ENCODE measurements around the gene REG3G. TPM values are rescaled to one million over a fixed set of nuclear protein-coding genes. Genes with fewer than 3 reads are reported as not detected.
A peak's percentile ranks its signal among the peaks of the same experiment; 100 is the strongest.

The REG3G gene
- total RNA-seq, 1 experiment from 2014 or later: not detected

- in situ Hi-C loops (cut with HindIII; ENCODE audit: low pct_unique_long_range_greater_than_20kb, low sequenced_read_pairs): no loop called here
Observed at GRCh38 chr2:78994789-78995188, 30.7 kb upstream of the REG3G start.

DNA sequence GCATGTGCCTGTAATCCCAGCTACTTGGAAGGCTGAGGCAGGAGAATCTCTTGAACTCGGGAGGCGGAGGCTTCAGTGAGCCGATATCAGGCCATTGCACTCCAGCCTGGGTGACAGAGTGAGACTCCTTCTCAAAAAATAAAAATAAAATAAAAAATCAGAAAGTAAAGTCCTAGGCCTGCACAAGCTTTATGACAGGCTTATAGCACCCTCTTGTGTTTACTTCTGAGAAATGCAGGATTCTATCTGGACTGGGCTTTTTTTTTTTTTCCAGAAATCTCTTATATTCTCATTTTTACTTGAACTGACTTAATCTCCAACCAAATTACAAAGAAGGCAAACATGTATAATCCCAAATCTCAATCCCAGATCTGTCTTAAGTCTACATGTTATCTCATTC lies 26.1 kb upstream of the REG3G start:
- Histone ChIP-seq H3K4me1 (ENCODE audit: control insufficient read depth, insufficient read depth, low read length) (no peaks in the 10 kb centered on the region), H3K27ac (ENCODE audit: low read length) (no peak overlapping the region), H3K9me3 (ENCODE audit: control insufficient read depth, insufficient read depth, low read depth, low read length) (no peaks in the 10 kb centered on the region), H3K36me3 (ENCODE audit: control insufficient read depth, insufficient read depth, low read length) (no peaks in the 10 kb centered on the region), H3K4me3 (ENCODE audit: low read depth in 2 of 2, low read length in 2 of 2) (no peak overlapping the region), H3K27me3 (ENCODE audit: control insufficient read depth, insufficient read depth, low read length) (0 out of 2 replicates have a peak, but pooled peaks cover 2% of the 10 kb centered on the region)
- ChIA-PET POLR2A (no interaction called here), CTCF (interaction anchor here (0.7 kb wide), 1 partner anchor 45 kb away, joined by 5 read pairs; no protein-coding TSS in a partner anchor)
- intact Hi-C loops (cut with micrococcal nuclease; ENCODE audit: unreplicated experiment): no loop called here
- in situ Hi-C loops (cut with HindIII; ENCODE audit: low pct_unique_long_range_greater_than_20kb, low sequenced_read_pairs): no loop called here
- no TSS peak for BruUV-seq (replicated peaks)
- DNase-seq (ENCODE audit: low read depth, low spot score) (no peak), ATAC-seq (no peak)
- no peak for TF ChIP-seq POLR2AphosphoS5 (IDR thresholded peaks at IDR 0.05; ENCODE audit: low read depth, low read length)
- TF ChIP-seq, protein P1, sequence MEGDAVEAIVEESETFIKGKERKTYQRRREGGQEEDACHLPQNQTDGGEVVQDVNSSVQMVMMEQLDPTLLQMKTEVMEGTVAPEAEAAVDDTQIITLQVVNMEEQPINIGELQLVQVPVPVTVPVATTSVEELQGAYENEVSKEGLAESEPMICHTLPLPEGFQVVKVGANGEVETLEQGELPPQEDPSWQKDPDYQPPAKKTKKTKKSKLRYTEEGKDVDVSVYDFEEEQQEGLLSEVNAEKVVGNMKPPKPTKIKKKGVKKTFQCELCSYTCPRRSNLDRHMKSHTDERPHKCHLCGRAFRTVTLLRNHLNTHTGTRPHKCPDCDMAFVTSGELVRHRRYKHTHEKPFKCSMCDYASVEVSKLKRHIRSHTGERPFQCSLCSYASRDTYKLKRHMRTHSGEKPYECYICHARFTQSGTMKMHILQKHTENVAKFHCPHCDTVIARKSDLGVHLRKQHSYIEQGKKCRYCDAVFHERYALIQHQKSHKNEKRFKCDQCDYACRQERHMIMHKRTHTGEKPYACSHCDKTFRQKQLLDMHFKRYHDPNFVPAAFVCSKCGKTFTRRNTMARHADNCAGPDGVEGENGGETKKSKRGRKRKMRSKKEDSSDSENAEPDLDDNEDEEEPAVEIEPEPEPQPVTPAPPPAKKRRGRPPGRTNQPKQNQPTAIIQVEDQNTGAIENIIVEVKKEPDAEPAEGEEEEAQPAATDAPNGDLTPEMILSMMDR (IDR thresholded peaks at IDR 0.05): peak; percentile 61
- no peak for TF ChIP-seq TCF7L2 (IDR thresholded peaks at IDR 0.05; ENCODE audit: low read depth, low read length)

More at GRCh38 chr2:78994789-78995188, 30.7 kb upstream of the REG3G start:
- TF ChIP-seq, protein P2, sequence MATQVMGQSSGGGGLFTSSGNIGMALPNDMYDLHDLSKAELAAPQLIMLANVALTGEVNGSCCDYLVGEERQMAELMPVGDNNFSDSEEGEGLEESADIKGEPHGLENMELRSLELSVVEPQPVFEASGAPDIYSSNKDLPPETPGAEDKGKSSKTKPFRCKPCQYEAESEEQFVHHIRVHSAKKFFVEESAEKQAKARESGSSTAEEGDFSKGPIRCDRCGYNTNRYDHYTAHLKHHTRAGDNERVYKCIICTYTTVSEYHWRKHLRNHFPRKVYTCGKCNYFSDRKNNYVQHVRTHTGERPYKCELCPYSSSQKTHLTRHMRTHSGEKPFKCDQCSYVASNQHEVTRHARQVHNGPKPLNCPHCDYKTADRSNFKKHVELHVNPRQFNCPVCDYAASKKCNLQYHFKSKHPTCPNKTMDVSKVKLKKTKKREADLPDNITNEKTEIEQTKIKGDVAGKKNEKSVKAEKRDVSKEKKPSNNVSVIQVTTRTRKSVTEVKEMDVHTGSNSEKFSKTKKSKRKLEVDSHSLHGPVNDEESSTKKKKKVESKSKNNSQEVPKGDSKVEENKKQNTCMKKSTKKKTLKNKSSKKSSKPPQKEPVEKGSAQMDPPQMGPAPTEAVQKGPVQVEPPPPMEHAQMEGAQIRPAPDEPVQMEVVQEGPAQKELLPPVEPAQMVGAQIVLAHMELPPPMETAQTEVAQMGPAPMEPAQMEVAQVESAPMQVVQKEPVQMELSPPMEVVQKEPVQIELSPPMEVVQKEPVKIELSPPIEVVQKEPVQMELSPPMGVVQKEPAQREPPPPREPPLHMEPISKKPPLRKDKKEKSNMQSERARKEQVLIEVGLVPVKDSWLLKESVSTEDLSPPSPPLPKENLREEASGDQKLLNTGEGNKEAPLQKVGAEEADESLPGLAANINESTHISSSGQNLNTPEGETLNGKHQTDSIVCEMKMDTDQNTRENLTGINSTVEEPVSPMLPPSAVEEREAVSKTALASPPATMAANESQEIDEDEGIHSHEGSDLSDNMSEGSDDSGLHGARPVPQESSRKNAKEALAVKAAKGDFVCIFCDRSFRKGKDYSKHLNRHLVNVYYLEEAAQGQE (IDR thresholded peaks at IDR 0.05; ENCODE audit: insufficient read depth in 1 of 2, low read depth in 2 of 2, low read length in 1 of 2): no peak
- TF ChIP-seq TCF7L2 (IDR thresholded peaks at IDR 0.05; ENCODE audit: low read depth, low read length): no peak
- TF ChIP-seq POLR2AphosphoS5 (IDR thresholded peaks at IDR 0.05; ENCODE audit: low read depth, low read length): no peak
- TF ChIP-seq, protein P1 (IDR thresholded peaks at IDR 0.05): peak; percentile 30
- Histone ChIP-seq H3K9me3 (ENCODE audit: control insufficient read depth, insufficient read depth, low read depth, low read length) (no peaks in the 10 kb centered on the region), H3K36me3 (ENCODE audit: control insufficient read depth, insufficient read depth, low read length) (no peaks in the 10 kb centered on the region), H3K4me3 (ENCODE audit: low read depth in 2 of 2, low read length in 2 of 2) (no peak overlapping the region), H3K4me1 (ENCODE audit: control insufficient read depth, insufficient read depth, low read length) (no peaks in the 10 kb centered on the region), H3K27ac (ENCODE audit: low read length) (no peak overlapping the region), H3K27me3 (ENCODE audit: control insufficient read depth, insufficient read depth, low read length) (peaks cover 5% of the 10 kb centered on the region)
- ATAC-seq (no peak), DNase-seq (ENCODE audit: low read depth, low spot score) (no peak)
- CTCF ChIA-PET: no interaction called here
- no TSS peak for BruUV-seq (replicated peaks)
- intact Hi-C loops (cut with micrococcal nuclease; ENCODE audit: unreplicated experiment): loop anchor here (5.0 kb wide), 1 partner anchor 223 kb away; no protein-coding TSS in a partner anchor
- POLR2A ChIA-PET: no interaction called here

Measured in Panc1 (cell line).